Ascending aorta (tissue), 2 donors: ENCODE measurements around the gene ZNF280D. TPM values are rescaled to one million over a fixed set of nuclear protein-coding genes. Genes with fewer than 3 reads are reported as not detected.
"Not testable (repeated sequence)": the region's sequence is repeated elsewhere in the genome, so short reads cannot be mapped to it uniquely, and the experiment has no call there.

ENCODE experiments used
- DNase-seq, 2 donors: peaks; one replicate each; pipeline ENCODE4 v3.0.0-alpha.2; 2019; ENCODE audit warnings: low spot score in 2 of 2
- H3K27ac ChIP-seq, 2 donors: fragments of 200-600 bp; sonication (generic); one replicate each; pipeline ENCODE4 v1.5.1; 2016 to 2017; ENCODE audit warnings: mild to moderate bottlenecking in 1 of 2
- H3K27me3 ChIP-seq: fragments of 200-600 bp; sonication (generic); one replicate; pipeline ENCODE4 v1.5.1; 2017
- H3K36me3 ChIP-seq, 2 donors: fragments of 200-600 bp; sonication (generic); one replicate each; pipeline ENCODE4 v1.5.1; 2016
- H3K4me1 ChIP-seq, 2 donors: fragments of 200-600 bp; sonication (generic); one replicate each; pipeline ENCODE4 v1.5.1; 2016 to 2017; ENCODE audit warnings: mild to moderate bottlenecking in 1 of 2
- H3K4me3 ChIP-seq, 2 donors: fragments of 200-600 bp; sonication (generic); one replicate each; pipeline ENCODE4 v1.5.1; 2016 to 2017; ENCODE audit warnings: mild to moderate bottlenecking in 1 of 2
- H3K9me3 ChIP-seq, 2 donors: fragments of 200-600 bp; sonication (generic); one replicate each; pipeline ENCODE4 v1.5.1; 2016
- intact Hi-C: fragments of 100-400 bp; cut with DNase I; formaldehyde crosslinking; loops from one replicate; pipeline ENCODE4 v1.15.1; 2023
- total RNA-seq: library from RNA; depleted of rRNA; stranded (reverse); fragments of >200 nt; gene quantifications from one replicate; pipeline ENCODE4 v1.1.0, GENCODE V29; 2016
- TF ChIP-seq, protein P1 (sequence below), 3 experiments: fragments of 200-600 bp in 2 of 3; fragments of 450-650 bp in 1 of 3; sonication (generic) in 2 of 3; IDR thresholded peaks; one replicate each; pipeline ENCODE4 v1.5.1; 2016 to 2019; ENCODE audit warnings: antibody characterized with exemption in 3 of 3, mild to moderate bottlenecking in 1 of 3, moderate library complexity in 1 of 3

Gene ZNF280D
- total RNA-seq, 1 donor from 2014 or later, result 20.5 TPM

DNA sequence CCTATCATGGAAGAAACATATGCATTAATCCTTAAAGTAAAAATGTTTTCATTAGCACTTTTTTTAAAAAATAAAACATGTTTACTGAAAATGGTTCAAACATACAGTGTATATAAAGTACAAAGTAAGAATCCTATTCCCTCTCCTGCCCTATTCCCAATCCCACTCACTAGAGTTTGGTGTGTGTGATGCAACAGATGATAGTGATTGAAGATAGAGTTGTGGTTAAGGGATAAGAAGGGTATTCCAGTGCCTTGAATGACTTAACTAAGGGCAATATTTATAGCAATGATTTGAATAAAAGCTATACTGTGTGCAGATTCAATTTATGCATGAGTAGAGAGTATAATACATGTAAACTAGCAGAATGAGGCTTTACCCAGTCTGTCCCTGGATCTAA is 18.1 kb downstream of the ZNF280D start:
- TF ChIP-seq, protein P1, sequence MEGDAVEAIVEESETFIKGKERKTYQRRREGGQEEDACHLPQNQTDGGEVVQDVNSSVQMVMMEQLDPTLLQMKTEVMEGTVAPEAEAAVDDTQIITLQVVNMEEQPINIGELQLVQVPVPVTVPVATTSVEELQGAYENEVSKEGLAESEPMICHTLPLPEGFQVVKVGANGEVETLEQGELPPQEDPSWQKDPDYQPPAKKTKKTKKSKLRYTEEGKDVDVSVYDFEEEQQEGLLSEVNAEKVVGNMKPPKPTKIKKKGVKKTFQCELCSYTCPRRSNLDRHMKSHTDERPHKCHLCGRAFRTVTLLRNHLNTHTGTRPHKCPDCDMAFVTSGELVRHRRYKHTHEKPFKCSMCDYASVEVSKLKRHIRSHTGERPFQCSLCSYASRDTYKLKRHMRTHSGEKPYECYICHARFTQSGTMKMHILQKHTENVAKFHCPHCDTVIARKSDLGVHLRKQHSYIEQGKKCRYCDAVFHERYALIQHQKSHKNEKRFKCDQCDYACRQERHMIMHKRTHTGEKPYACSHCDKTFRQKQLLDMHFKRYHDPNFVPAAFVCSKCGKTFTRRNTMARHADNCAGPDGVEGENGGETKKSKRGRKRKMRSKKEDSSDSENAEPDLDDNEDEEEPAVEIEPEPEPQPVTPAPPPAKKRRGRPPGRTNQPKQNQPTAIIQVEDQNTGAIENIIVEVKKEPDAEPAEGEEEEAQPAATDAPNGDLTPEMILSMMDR (IDR thresholded peaks at IDR 0.05), result no peak
- intact Hi-C loops, result no loop called here

DNA sequence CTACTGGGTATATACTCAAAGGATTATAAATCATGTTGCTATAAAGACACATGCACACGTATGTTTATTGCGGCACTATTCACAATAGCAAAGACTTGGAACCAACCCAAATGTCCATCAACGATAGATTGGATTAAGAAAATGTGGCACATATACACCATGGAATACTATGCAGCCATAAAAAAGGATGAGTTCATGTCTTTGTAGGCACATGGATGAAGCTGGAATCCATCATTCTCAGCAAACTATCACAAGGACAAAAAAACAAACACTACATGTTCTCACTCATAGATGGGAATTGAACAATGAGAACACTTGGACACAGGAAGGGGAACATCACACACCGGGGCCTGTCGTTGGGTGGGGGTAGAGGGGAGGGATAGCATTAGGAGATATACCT is 23.8 kb downstream of the ZNF280D start:
- H3K9me3 ChIP-seq, H3K27ac ChIP-seq, intact Hi-C loops, H3K4me1 ChIP-seq, H3K27me3 ChIP-seq, DNase-seq, H3K4me3 ChIP-seq, H3K36me3 ChIP-seq: not testable (repeated sequence)

More for the DNA sequence above, 18.1 kb downstream of the ZNF280D start:
- Histone ChIP-seq H3K36me3 (no peaks in the 10 kb centered on the region), H3K4me3 (no peak overlapping the region), H3K4me1 (no peaks in the 10 kb centered on the region), H3K27me3 (no peaks in the 10 kb centered on the region), H3K27ac (no peak overlapping the region), H3K9me3 (no peaks in the 10 kb centered on the region)
- DNase-seq, result no peak

DNA sequence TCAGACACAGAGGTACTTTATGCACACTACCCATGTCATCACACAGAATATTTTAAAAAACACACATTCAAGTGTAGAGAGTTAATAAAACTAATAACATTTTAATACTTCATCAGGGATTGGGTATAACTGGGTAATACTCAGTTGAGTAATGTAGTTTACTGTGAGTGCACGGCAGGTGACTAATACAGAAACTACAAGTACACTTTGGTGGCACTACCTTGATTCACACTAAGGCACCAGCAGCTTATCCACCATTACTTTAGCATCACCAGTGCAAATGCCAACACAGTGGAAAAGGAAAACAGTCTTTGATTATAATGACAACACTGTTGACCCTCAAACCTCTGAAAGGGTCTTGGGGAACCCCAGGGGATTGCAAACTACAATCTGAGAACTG is 33.6 kb downstream of the ZNF280D start:
- intact Hi-C loops, result no loop called here
- Histone ChIP-seq H3K9me3 (no peaks in the 10 kb centered on the region), H3K27me3 (no peaks in the 10 kb centered on the region), H3K4me1 (no peaks in the 10 kb centered on the region), H3K27ac (no peak overlapping the region), H3K36me3 (peaks cover 23 to 47% of the 10 kb centered on the region in 2 donors), H3K4me3 (no peak overlapping the region)
- TF ChIP-seq, protein P1 (IDR thresholded peaks at IDR 0.05), result no peak
- DNase-seq, result no peak

DNA sequence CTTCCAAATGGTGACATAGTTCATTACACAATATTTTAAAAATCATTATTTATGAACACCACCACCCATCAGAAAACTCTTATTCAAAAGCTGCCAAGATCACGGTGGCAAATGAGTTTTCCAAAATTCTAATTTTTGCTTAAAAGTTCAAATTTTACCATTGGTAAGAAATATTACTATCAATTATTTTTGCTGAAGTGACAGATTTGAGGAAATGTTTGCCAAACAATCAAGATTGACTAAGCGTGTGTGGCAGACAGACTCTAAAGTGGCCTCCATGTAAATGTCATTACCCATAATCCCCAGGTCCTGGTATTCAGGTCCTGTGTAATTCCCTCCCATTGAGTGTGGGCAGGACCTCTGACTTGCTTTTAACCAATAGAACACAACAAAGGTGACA is 35.0 kb downstream of the ZNF280D start:
- peaks cover 16 to 36% of the 10 kb centered on the region in 2 donors for H3K36me3 ChIP-seq
- H3K4me3 ChIP-seq, result no peak overlapping the region
- no peaks in the 10 kb centered on the region for H3K4me1 ChIP-seq
- no peak overlapping the region for H3K27ac ChIP-seq
- no peak for DNase-seq
- no peaks in the 10 kb centered on the region for H3K9me3 ChIP-seq
- H3K27me3 ChIP-seq, result no peaks in the 10 kb centered on the region
- intact Hi-C loops, result no loop called here
- TF ChIP-seq, protein P1 (IDR thresholded peaks at IDR 0.05), result no peak

DNA sequence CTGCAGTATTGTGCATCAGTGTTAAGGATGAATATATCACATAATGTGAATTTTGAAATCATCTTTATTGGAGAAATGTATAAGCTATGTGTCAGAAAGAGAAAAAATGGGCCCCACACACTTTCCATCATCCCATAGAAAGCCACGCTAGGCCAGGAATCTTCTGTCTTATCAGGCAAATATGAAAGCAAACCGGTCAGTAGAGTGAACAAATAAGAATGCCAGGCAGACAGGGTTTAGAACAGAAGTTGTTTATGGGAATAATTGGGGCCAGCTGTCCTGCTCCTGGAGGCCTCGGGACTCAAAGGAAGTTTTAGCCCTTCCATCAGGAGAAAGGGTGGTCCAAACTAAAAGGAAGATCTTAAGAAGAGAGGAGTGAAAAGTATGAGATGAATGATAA is 39.5 kb downstream of the ZNF280D start:
- peaks cover 5 to 13% of the 10 kb centered on the region in 2 donors for H3K36me3 ChIP-seq
- no peak for DNase-seq
- TF ChIP-seq, protein P1 (IDR thresholded peaks at IDR 0.05), result no peak
- no peaks in the 10 kb centered on the region for H3K27me3 ChIP-seq
- H3K9me3 ChIP-seq, result no peaks in the 10 kb centered on the region
- no peak overlapping the region for H3K27ac ChIP-seq
- H3K4me3 ChIP-seq, result no peak overlapping the region
- no peaks in the 10 kb centered on the region for H3K4me1 ChIP-seq
- intact Hi-C loops, result no loop called here

DNA sequence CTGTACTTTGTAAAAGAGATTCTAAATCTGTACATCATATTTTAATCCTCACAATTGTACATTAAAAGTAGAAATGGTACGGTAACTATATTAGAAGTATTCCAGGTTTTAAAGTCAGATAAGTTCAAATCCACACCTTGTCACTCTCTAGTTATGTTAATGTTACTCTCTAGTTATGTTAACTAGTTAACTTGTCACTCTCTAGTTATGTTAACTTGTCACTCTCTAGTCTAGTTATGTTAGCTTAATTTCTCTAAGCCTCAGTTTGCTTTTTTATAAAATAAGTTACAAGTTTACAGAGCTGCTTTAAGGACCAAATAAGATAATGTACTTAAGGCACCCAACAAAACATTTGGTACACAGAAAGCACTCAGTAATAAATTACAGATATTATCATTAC is 42.6 kb downstream of the ZNF280D start:
- Histone ChIP-seq H3K4me1 (no peaks in the 10 kb centered on the region), H3K36me3 (peaks cover 0 to 4% of the 10 kb centered on the region in 2 donors), H3K4me3 (no peak overlapping the region), H3K27ac (no peak overlapping the region), H3K27me3 (no peaks in the 10 kb centered on the region), H3K9me3 (no peaks in the 10 kb centered on the region)
- TF ChIP-seq, protein P1 (IDR thresholded peaks at IDR 0.05), result no peak
- intact Hi-C loops, result no loop called here
- no peak for DNase-seq
